HPDE6-E6E7 (cell line): ENCODE results near the gene STK16.
"Not testable (repeated sequence)": the region's sequence is repeated elsewhere in the genome, so short reads cannot be mapped to it uniquely, and the experiment has no call there.

Experiments
- DNase-seq: peaks from one replicate; pipeline ENCODE4 v3.0.0; 2011; ENCODE audit warnings: missing footprints; ENCODE audit errors: extremely low spot score

STK16 gene, protein sequence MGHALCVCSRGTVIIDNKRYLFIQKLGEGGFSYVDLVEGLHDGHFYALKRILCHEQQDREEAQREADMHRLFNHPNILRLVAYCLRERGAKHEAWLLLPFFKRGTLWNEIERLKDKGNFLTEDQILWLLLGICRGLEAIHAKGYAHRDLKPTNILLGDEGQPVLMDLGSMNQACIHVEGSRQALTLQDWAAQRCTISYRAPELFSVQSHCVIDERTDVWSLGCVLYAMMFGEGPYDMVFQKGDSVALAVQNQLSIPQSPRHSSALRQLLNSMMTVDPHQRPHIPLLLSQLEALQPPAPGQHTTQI

DNA sequence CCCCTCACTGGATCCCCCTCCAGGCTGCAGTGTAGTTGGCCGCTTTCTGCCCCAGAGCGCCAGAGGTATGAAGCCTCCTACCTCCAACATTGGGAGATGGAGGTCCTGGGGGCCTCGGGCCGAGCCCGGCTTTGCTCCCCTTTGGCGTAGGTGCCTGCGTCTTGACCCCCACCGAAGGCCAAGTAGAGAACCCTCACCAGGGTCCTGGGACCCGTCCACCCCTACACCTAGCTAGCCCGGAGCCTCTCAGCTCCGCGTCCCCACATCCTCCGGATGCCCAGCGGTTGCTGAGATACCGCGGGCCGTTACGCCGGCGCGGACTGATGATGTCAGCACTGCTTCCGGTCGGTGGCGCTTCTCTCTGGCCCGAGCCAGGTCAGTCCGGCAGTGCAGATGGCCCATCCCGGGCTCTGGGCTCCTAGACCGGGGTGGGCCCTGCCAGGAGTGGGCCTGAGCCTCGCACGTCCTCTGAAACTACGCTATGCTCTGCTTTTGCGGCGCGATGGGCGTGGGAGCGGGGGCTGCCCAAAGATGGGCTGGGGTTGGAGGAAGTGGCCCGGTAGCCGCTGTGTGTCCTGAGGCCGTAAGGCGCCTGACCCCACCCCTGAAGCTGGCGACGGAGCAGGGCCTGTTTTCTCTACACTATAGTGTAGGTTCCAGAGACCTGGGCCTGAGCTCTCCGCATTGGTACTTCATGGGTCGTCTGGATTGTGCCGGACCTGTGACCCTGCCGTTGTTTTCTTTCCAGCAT lies at the start of gene STK16, which contains the start of gene GLB1L:
STK16 (plus strand) TSS at position 332 of the 751 bp plus-strand sequence. CDS start 521 bp downstream, outside the sequence.
GLB1L (minus strand) TSS at position 297 of the 751 bp plus-strand sequence. CDS start 1,871 bp downstream, outside the sequence.
- peak; percentile 88 for DNase-seq

GRCh38 chr2:219197388-219197787 lies 47.9 kb upstream of the STK16 start:
- no peak for DNase-seq

DNA sequence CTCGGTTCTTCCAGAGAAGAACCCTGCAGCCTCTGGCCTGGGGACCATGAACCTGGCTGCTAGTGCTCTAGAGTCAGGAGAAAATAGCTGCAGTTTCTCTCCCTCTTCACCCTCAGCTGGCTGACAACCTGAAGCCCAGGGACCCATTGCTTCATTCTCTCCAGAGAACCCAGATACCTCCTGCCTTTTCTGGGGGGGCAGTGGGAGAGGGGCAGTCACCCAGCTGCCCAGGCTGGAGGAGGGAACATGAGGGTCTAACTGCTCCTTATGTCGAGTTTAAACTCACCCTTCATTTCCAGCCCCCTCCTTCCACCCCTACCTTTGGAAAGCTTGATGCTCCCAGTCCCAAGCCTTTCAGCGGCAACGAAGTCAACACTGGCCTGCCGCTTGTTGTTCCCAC lies 46.3 kb upstream of the STK16 start:
- no peak for DNase-seq

DNA sequence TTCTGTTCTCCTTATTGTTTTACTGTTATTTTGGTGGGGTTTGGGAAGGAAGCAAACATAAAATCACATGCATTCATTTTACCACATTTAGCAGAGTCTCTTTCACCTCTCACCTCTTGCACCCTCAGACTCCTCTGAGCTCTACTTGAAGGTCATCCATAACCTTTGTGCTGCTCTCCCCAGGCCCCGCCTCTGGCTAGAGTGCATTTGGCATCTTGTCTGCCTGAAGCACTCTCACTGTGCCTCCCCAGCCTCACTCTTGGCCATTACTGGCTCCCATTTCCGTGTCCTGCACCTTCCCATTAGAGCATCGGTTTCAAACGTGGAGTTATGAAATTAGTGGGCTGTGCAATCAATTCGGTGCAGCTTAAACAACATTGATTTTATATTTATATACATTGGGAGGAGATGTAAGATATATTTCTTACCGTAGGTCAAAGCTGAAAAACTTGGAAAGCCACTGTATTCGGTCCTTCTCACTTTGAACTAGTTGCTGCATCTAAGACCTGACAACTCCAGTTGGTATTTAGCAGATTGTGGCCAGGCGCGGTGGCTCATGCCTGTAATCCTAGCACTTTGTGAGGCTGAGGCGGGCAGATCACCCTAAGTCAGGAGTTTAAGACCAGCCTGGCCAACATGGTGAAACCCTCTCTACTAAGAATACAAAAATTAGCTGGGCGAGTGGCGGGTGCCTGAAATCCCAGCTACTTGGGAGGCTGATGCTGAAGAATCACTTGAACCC lies 45.6 kb upstream of the STK16 start:
- no peak for DNase-seq

GRCh38 chr2:219200502-219201326 lies 44.6 kb upstream of the STK16 start:
- DNase-seq: not testable (repeated sequence)

GRCh38 chr2:219201331-219201730 lies 43.9 kb upstream of the STK16 start:
- not testable (repeated sequence) for DNase-seq

DNA sequence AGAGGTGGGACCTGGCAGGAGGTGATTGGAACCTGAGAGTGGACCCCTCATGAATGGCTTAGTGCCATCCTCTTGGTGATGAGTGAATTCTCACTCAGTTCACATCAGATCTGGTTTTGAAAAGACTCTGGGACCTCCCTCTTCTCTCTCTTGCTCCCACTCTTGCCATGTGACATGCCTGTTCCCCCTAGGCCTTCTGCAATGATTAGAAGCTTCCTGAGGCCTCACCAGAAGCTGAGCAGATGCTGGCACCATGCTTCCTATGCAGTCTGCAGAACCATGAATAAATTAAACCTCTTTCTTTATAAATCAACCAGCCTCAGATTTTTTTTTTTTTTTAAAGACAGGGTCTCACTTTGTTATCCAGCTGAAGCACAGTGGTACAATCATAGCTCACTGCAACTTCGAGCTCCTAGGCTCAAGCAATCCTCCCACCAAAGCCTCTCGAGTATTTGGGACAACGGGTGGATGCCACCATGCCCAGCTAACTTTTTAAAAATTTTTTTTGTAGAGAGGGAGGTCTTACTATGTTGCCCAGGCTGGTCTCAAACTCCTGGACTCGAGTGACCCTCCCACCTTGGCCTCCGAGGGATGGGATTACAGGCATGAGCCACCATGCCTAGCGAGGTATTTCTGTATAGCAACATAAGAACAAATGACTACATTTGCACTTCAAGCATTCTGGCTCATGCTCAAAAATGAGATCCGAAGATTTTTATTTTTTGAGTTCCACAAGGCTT lies 40.7 kb upstream of the STK16 start:
- DNase-seq: no peak

- DNase-seq: no peak
These were observed 40.1 kb upstream of the STK16 start for GRCh38 chr2:219205165-219205538.

DNA sequence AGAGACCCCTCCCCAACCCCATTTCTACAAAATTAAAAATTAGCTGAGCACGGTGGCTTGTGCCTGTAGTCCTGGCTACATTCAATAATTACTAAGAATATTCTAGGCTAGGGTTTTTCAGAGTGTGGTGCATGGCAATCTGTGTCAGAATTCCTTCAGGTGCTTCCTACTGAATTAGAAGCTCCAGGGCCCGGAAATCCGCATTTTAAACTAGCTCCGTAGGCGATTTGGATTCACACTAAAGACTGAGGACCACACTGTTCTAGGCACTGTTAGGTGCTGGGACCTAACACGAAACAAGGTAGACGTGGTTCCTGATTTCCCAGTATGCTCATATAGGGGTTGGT lies 39.3 kb upstream of the STK16 start:
- no peak for DNase-seq

GRCh38 chr2:219206328-219207133 lies 38.7 kb upstream of the STK16 start, which contains the start of gene ZFAND2B:
TSS of gene ZFAND2B (plus strand) at chr2:219206782. CDS start at chr2:219206988, 206 bp downstream.
- DNase-seq: peak; percentile 98

- DNase-seq: no peak
These were observed 38.0 kb upstream of the STK16 start for GRCh38 chr2:219207134-219207883.

DNA sequence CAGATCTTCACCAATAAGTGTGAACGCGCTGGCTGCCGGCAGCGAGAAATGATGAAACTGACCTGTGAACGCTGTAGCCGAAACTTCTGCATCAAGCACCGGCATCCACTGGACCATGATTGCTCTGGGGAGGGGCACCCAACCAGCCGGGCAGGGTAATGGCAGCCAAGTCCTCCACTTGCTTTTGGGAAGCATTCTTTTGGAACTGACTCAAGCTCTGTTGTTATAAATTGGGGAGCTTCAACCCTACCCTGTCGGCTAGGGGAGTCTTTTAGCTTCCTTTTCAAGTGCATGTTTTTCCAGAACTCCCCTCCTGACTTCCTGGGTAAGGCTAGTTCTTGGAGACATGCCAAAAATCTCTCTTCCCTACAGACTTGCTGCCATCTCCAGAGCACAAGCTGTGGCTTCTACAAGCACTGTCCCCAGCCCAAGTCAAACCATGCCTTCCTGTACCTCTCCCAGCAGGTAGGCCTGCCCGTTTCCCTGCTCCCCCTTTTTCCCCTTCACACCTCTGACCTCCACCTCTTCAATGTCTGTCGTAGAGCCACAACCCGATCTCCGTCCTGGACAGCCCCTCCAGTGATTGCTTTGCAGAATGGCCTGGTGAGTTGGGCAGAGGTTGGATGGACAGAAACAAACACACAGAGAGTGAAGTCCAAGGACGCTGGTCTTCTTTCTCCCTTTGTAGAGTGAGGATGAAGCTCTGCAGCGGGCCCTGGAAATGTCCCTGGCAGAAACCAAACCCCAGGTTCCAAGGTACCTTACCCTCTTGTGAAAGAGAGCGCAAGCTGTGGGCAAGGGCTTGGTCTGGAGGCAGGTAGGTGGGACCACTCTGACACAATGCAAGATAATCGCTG lies 37.2 kb upstream of the STK16 start:
- no peak for DNase-seq

- no peak for DNase-seq
These were observed 35.8 kb upstream of the STK16 start for GRCh38 chr2:219209236-219210195.

GRCh38 chr2:219210196-219210885 lies 34.9 kb upstream of the STK16 start:
- no peak for DNase-seq

DNA sequence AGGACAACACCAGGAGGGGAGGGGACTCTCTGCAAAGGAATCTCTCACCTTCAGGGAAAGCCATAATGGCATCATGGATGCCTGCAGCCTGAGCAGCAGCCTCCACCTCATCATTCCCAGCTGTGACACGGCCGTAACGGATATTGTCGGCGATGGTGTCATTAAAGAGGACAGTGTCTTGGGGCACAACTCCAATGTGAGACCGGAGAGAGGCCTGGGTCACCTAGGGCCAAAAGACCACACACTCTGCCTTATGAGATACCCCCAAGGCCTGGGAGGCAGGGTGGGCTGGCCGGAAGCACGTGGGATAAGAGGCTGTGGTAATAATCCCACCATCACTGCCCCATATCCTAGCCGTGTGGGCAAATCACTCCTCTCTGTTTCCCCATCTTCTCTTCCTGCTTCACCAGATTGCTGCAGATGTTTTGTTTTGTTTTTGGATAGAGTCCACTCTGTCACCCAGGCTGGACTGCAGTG lies 34.4 kb upstream of the STK16 start:
- no peak for DNase-seq

GRCh38 chr2:219213026-219213415 lies 32.3 kb upstream of the STK16 start:
- no peak for DNase-seq
